Measurements from ENCODE around the gene MYEF2. TPM values are rescaled to one million over a fixed set of nuclear protein-coding genes. Genes with fewer than 3 reads are reported as not detected.
A peak's percentile ranks its signal among the peaks of the same experiment; 100 is the strongest.

The MYEF2 gene
- total RNA-seq, 1 donor from 2014 or later: 18.8 TPM

GRCh38 chr15:48085591-48085930 lies 92.5 kb downstream of the MYEF2 start:
- no peaks in the 10 kb centered on the region for H3K4me1 ChIP-seq
- intact Hi-C loops (cut with DNase I): no loop called here
- H3K4me3 ChIP-seq: no peak overlapping the region
- no peak overlapping the region for H3K27ac ChIP-seq
- no peak for ATAC-seq
- H3K27me3 ChIP-seq (ENCODE audit: low read depth): peaks cover 8% of the 10 kb centered on the region
- no peaks in the 10 kb centered on the region for H3K36me3 ChIP-seq
- DNase-seq: no peak
- TF ChIP-seq CTCF (IDR thresholded peaks at IDR 0.05): no peak
- H3K9me3 ChIP-seq: no peaks in the 10 kb centered on the region

GRCh38 chr15:48084759-48085590 lies 93.1 kb downstream of the MYEF2 start:
- TF ChIP-seq CTCF (IDR thresholded peaks at IDR 0.05): peak; percentile 36
- Histone ChIP-seq H3K9me3 (no peaks in the 10 kb centered on the region), H3K4me3 (no peak overlapping the region), H3K27ac (no peak overlapping the region), H3K4me1 (no peaks in the 10 kb centered on the region), H3K27me3 (ENCODE audit: low read depth) (peaks cover 8% of the 10 kb centered on the region), H3K36me3 (no peaks in the 10 kb centered on the region)
- DNase-seq (no peak), ATAC-seq (peak in 1 of 2 donors; percentile 60)
- intact Hi-C loops (cut with DNase I): no loop called here

Other genes with a start within 250 kb of the MYEF2 start
- gene SLC24A5, start 57.3 kb downstream of the MYEF2 start, total RNA-seq: not detected
- gene CTXN2, start 13.4 kb upstream of the MYEF2 start, total RNA-seq: not detected
- not detected for gene SLC12A1, start 28.0 kb upstream of the MYEF2 start, total RNA-seq
- gene DUT, start 153.1 kb upstream of the MYEF2 start, total RNA-seq: 100 TPM

Data from lower lobe of right lung (tissue), 2 donors.